Measurements from ENCODE around the gene SUPT20H. TPM values are rescaled to one million over a fixed set of nuclear protein-coding genes. Genes with fewer than 3 reads are reported as not detected.

SUPT20H gene
- polyA plus RNA-seq, 1 donor (not counting 4 experiments of a cell fraction or from before 2014, with no cell fraction given), result 65.4 TPM

- no peak for FAIRE-seq
- Histone ChIP-seq H3K9ac (ENCODE audit: control insufficient read depth, extremely low read depth, insufficient read depth, low read length) (no peak overlapping the region), H4K20me1 (ENCODE audit: control insufficient read depth, extremely low read depth, insufficient read depth, low read length) (no peaks in the 10 kb centered on the region), H2AFZ (ENCODE audit: control insufficient read depth, low read length) (no peak overlapping the region), H3K4me2 (ENCODE audit: control insufficient read depth, extremely low read depth, insufficient read depth, low read depth, low read length) (no peak overlapping the region), H3K27me3 (ENCODE audit: control insufficient read depth, extremely low read depth, insufficient read depth, low read length) (no peaks in the 10 kb centered on the region), H3K79me2 (ENCODE audit: control insufficient read depth, insufficient read depth, low read length) (no peaks in the 10 kb centered on the region), H3K4me3 (ENCODE audit: control insufficient read depth in 2 of 3, extremely low read depth in 1 of 3, insufficient read depth in 2 of 3, low read depth in 1 of 3, low read length in 3 of 3) (no peak overlapping the region), H3K9me3 (ENCODE audit: control insufficient read depth, low read depth, low read length) (no peaks in the 10 kb centered on the region), H3K36me3 (ENCODE audit: control insufficient read depth in 2 of 2, extremely low read depth in 1 of 2, insufficient read depth in 2 of 2, low read length in 2 of 2) (no peaks in the 10 kb centered on the region), H3K9me1 (ENCODE audit: control insufficient read depth, extremely low read depth, insufficient read depth, low read length) (no peaks in the 10 kb centered on the region), H3K4me1 (ENCODE audit: control insufficient read depth, extremely low read depth, insufficient read depth, low read length) (no peaks in the 10 kb centered on the region), H3K27ac (ENCODE audit: control insufficient read depth, insufficient read depth, low read length) (no peak overlapping the region)
- dilution Hi-C loops (cut with MboI; ENCODE audit: extremely low pct_ligation_motif_present, low sequenced_read_pairs), result no loop called here
- TF ChIP-seq EZH2 (IDR thresholded peaks at IDR 0.05; ENCODE audit: low read length), result no peak
- no peak for DNase-seq (ENCODE audit: low read depth, low spot score)
These were observed 41.2 kb upstream of the SUPT20H start for GRCh38 chr13:37100731-37101130.

GRCh38 chr13:37097076-37097475 lies 37.6 kb upstream of the SUPT20H start:
- no peaks in the 10 kb centered on the region for H4K20me1 ChIP-seq (ENCODE audit: control insufficient read depth, extremely low read depth, insufficient read depth, low read length)
- H3K4me2 ChIP-seq (ENCODE audit: control insufficient read depth, extremely low read depth, insufficient read depth, low read depth, low read length), result no peak overlapping the region
- DNase-seq (ENCODE audit: low read depth, low spot score) (no peak), FAIRE-seq (no peak)
- no peaks in the 10 kb centered on the region for H3K27me3 ChIP-seq (ENCODE audit: control insufficient read depth, extremely low read depth, insufficient read depth, low read length)
- dilution Hi-C loops (cut with MboI; ENCODE audit: extremely low pct_ligation_motif_present, low sequenced_read_pairs), result no loop called here
- no peak overlapping the region for H3K4me3 ChIP-seq (ENCODE audit: control insufficient read depth in 2 of 3, extremely low read depth in 1 of 3, insufficient read depth in 2 of 3, low read depth in 1 of 3, low read length in 3 of 3)
- no peak overlapping the region for H2AFZ ChIP-seq (ENCODE audit: control insufficient read depth, low read length)
- H3K27ac ChIP-seq (ENCODE audit: control insufficient read depth, insufficient read depth, low read length), result no peak overlapping the region
- no peaks in the 10 kb centered on the region for H3K36me3 ChIP-seq (ENCODE audit: control insufficient read depth in 2 of 2, extremely low read depth in 1 of 2, insufficient read depth in 2 of 2, low read length in 2 of 2)
- no peak overlapping the region for H3K9ac ChIP-seq (ENCODE audit: control insufficient read depth, extremely low read depth, insufficient read depth, low read length)
- TF ChIP-seq EZH2 (IDR thresholded peaks at IDR 0.05; ENCODE audit: low read length) (no peak), CTCF (optimal IDR thresholded peaks at IDR 0.05 in 1 of 3, IDR thresholded peaks at IDR 0.05 in 1 of 3, conservative IDR thresholded peaks at IDR 0.05 in 1 of 3; ENCODE audit: extremely low read depth in 1 of 3, insufficient read depth in 2 of 3, low read length in 3 of 3) (no peak)
- H3K4me1 ChIP-seq (ENCODE audit: control insufficient read depth, extremely low read depth, insufficient read depth, low read length), result no peaks in the 10 kb centered on the region
- no peaks in the 10 kb centered on the region for H3K9me3 ChIP-seq (ENCODE audit: control insufficient read depth, low read depth, low read length)
- H3K9me1 ChIP-seq (ENCODE audit: control insufficient read depth, extremely low read depth, insufficient read depth, low read length), result no peaks in the 10 kb centered on the region
- H3K79me2 ChIP-seq (ENCODE audit: control insufficient read depth, insufficient read depth, low read length), result no peaks in the 10 kb centered on the region

- DNase-seq (ENCODE audit: low read depth, low spot score), result no peak
- dilution Hi-C loops (cut with MboI; ENCODE audit: extremely low pct_ligation_motif_present, low sequenced_read_pairs), result no loop called here
- FAIRE-seq, result no peak
- no peaks in the 10 kb centered on the region for H3K27me3 ChIP-seq (ENCODE audit: control insufficient read depth, extremely low read depth, insufficient read depth, low read length)
- H3K27ac ChIP-seq (ENCODE audit: control insufficient read depth, insufficient read depth, low read length), result no peak overlapping the region
- H3K9me3 ChIP-seq (ENCODE audit: control insufficient read depth, low read depth, low read length), result no peaks in the 10 kb centered on the region
- H3K4me3 ChIP-seq (ENCODE audit: control insufficient read depth in 2 of 3, extremely low read depth in 1 of 3, insufficient read depth in 2 of 3, low read depth in 1 of 3, low read length in 3 of 3), result no peak overlapping the region
- no peaks in the 10 kb centered on the region for H3K9me1 ChIP-seq (ENCODE audit: control insufficient read depth, extremely low read depth, insufficient read depth, low read length)
- no peak for TF ChIP-seq EZH2 (IDR thresholded peaks at IDR 0.05; ENCODE audit: low read length)
- TF ChIP-seq CTCF (optimal IDR thresholded peaks at IDR 0.05 in 1 of 3, IDR thresholded peaks at IDR 0.05 in 1 of 3, conservative IDR thresholded peaks at IDR 0.05 in 1 of 3; ENCODE audit: extremely low read depth in 1 of 3, insufficient read depth in 2 of 3, low read length in 3 of 3), result no peak
- no peak overlapping the region for H3K4me2 ChIP-seq (ENCODE audit: control insufficient read depth, extremely low read depth, insufficient read depth, low read depth, low read length)
- no peak overlapping the region for H2AFZ ChIP-seq (ENCODE audit: control insufficient read depth, low read length)
- no peaks in the 10 kb centered on the region for H4K20me1 ChIP-seq (ENCODE audit: control insufficient read depth, extremely low read depth, insufficient read depth, low read length)
- H3K36me3 ChIP-seq (ENCODE audit: control insufficient read depth in 2 of 2, extremely low read depth in 1 of 2, insufficient read depth in 2 of 2, low read length in 2 of 2), result no peaks in the 10 kb centered on the region
- no peaks in the 10 kb centered on the region for H3K4me1 ChIP-seq (ENCODE audit: control insufficient read depth, extremely low read depth, insufficient read depth, low read length)
- no peaks in the 10 kb centered on the region for H3K79me2 ChIP-seq (ENCODE audit: control insufficient read depth, insufficient read depth, low read length)
- no peak overlapping the region for H3K9ac ChIP-seq (ENCODE audit: control insufficient read depth, extremely low read depth, insufficient read depth, low read length)
These were observed 35.4 kb upstream of the SUPT20H start for GRCh38 chr13:37094840-37095239.

All from keratinocyte (primary cell).